K562 (cell line): ENCODE data around the gene COG4. TPM values are rescaled to one million over a fixed set of nuclear protein-coding genes. Genes with fewer than 3 reads are reported as not detected.

Experiments used
- ATAC-seq: fragments of 200-7000 bp; cut with Tn5 transposase; 3 replicates; pipeline ENCODE4 v1.9.1; 2020; ENCODE audit warnings: moderate library complexity
- BruUV-seq: library from RNA; stranded (reverse); fragments of 400-500 nt; replicated peaks from 2 replicates; lab custom pipeline; 2021; lab: Mats Ljungman, UMichigan
- CTCF ChIA-PET: fragments of 300-600 bp; formaldehyde crosslinking; extraction: SDS; loops from one replicate; lab custom pipeline; 2021; ENCODE audit warnings: low intra/inter-chr PET ratio; lab: Yijun Ruan, JAX
- POLR2A ChIA-PET: fragments of 300-600, 350-650 bp; sonication (Branson Sonifier 250); formaldehyde crosslinking; extraction: SDS; loops from one replicate; lab custom pipeline; 2021; ENCODE audit warnings: antibody characterized with exemption, inconsistent platforms; lab: Yijun Ruan, JAX
- DNase-seq, 4 experiments: peaks; one replicate each; pipeline versions ENCODE4 v3.0.0 to v3.0.0-alpha.2; 2011 to 2018; ENCODE audit warnings: low spot score in 3 of 4, mixed read lengths in 3 of 4; ENCODE audit errors: extremely low read depth in 1 of 4
- FAIRE-seq: peaks from 2 replicates; lab custom pipeline; 2011; peaks lifted over from hg19 to GRCh38; lab: Jason Lieb, UNC
- H2AFZ ChIP-seq: 2 replicates; pipeline ENCODE4 v1.6.0; 2011; ENCODE audit warnings: low read depth, low read length, control low read depth, inconsistent platforms
- H3K27ac ChIP-seq: fragments of 200-600 bp; 3 replicates; pipeline ENCODE4 v1.8.0; 2011; ENCODE audit warnings: low read depth, mild to moderate bottlenecking, control low read depth, inconsistent platforms, low read length, moderate library complexity, mixed read lengths; ENCODE audit errors: extremely low read depth
- H3K27me3 ChIP-seq, 2 experiments: fragments of 300-600 bp in 1 of 2; 2 replicates in 1 of 2; 3 replicates in 1 of 2; pipeline versions ENCODE4 v1.6.0 to v1.8.0; 2011; ENCODE audit warnings: inconsistent platforms in 2 of 2, low read length in 2 of 2, mild to moderate bottlenecking in 1 of 2, mixed read lengths in 1 of 2, moderate library complexity in 1 of 2; ENCODE audit not compliant: control insufficient read depth in 2 of 2, insufficient read depth in 2 of 2
- H3K36me3 ChIP-seq: fragments of 300-600 bp; 3 replicates; pipeline ENCODE4 v1.8.0; 2011; ENCODE audit warnings: mild to moderate bottlenecking, low read length, inconsistent platforms; ENCODE audit not compliant: control insufficient read depth, insufficient read depth
- H3K4me1 ChIP-seq, 2 experiments: fragments of 200-600 bp in 1 of 2; replicated peaks in 1 of 2; 2 replicates in 1 of 2; 3 replicates in 1 of 2; pipeline versions ENCODE4 v1.5.1 to v1.8.0; 2011; ENCODE audit warnings: inconsistent platforms in 2 of 2, low read length in 2 of 2, mild to moderate bottlenecking in 1 of 2, mixed read lengths in 1 of 2, moderate library complexity in 1 of 2; ENCODE audit not compliant: control insufficient read depth in 2 of 2, insufficient read depth in 2 of 2
- H3K4me2 ChIP-seq: 2 replicates; pipeline ENCODE4 v1.6.1; 2011; ENCODE audit warnings: low read length, control low read depth, inconsistent platforms, mixed read lengths; ENCODE audit not compliant: insufficient read depth
- H3K4me3 ChIP-seq: fragments of 200-600 bp; sonication (generic), shearing (Covaris generic); 2 replicates; pipeline ENCODE4 v1.5.1; 2016; ENCODE audit warnings: control low read depth, inconsistent platforms
- H3K79me2 ChIP-seq: fragments of 200-600 bp; 3 replicates; pipeline ENCODE4 v1.8.0; 2011; ENCODE audit warnings: low read length, inconsistent platforms; ENCODE audit not compliant: control insufficient read depth, insufficient read depth
- H3K9ac ChIP-seq, 2 experiments: 2 replicates each; pipeline versions ENCODE4 v1.6.0 to v1.6.1; 2011; ENCODE audit warnings: low read depth in 2 of 2, low read length in 2 of 2, control low read depth in 1 of 2, inconsistent platforms in 1 of 2, mild to moderate bottlenecking in 1 of 2, mixed read lengths in 1 of 2; ENCODE audit not compliant: insufficient read depth in 1 of 2
- H3K9me1 ChIP-seq: one replicate; pipeline ENCODE4 v1.6.0; 2011; ENCODE audit warnings: inconsistent platforms, mild to moderate bottlenecking, low read length, moderate library complexity; ENCODE audit not compliant: control insufficient read depth, insufficient read depth
- H3K9me3 ChIP-seq: replicated peaks from 2 replicates; pipeline ENCODE4 v1.5.1; 2011; ENCODE audit warnings: low read depth, low read length, inconsistent platforms; ENCODE audit not compliant: control insufficient read depth, insufficient read depth
- H4K20me1 ChIP-seq: replicated peaks from 2 replicates; pipeline ENCODE4 v1.6.1; 2011; ENCODE audit warnings: low read length, inconsistent platforms, mixed read lengths; ENCODE audit not compliant: control insufficient read depth, insufficient read depth
- BMI1 ChIP-seq: fragments of 150-350 bp; IDR thresholded peaks from 2 replicates; pipeline ENCODE4 v1.6.1; 2014; ENCODE audit warnings: low read length
- CC2D1A ChIP-seq: fragments of 450-650 bp; IDR thresholded peaks from 2 replicates; pipeline ENCODE4 v1.6.1; 2017; ENCODE audit warnings: mild to moderate bottlenecking
- ETV1 ChIP-seq: fragments of 450-650 bp; conservative IDR thresholded peaks from 2 replicates; pipeline ENCODE4 v1.6.1; 2016; ENCODE audit warnings: missing genetic modification characterization, control low read depth, low read depth, missing compliant biosample characterization
- HLTF ChIP-seq: fragments of 450-650 bp; IDR thresholded peaks from 2 replicates; pipeline ENCODE4 v1.6.1; 2016
- KLF1 ChIP-seq: fragments of 450-650 bp; IDR thresholded peaks from 2 replicates; pipeline ENCODE4 v1.6.1; 2016; ENCODE audit warnings: missing genetic modification characterization, missing compliant biosample characterization
- NCOA2 ChIP-seq, 2 experiments: fragments of 450-650 bp; IDR thresholded peaks; 2 replicates each; pipeline ENCODE4 v1.6.1; 2018; ENCODE audit warnings: mild to moderate bottlenecking in 2 of 2, moderate library complexity in 1 of 2; ENCODE audit not compliant: partially characterized antibody in 2 of 2
- POLR2AphosphoS5 ChIP-seq: IDR thresholded peaks from 2 replicates; pipeline ENCODE4 v1.6.1; 2011; ENCODE audit warnings: mild to moderate bottlenecking, low read depth, low read length, moderate library complexity; ENCODE audit not compliant: control insufficient read depth, insufficient read depth
- PPARD ChIP-seq: fragments of 250-450 bp; sonication (Bioruptor Pico); IDR thresholded peaks from 2 replicates; pipeline ENCODE4 v1.8.0; 2022; ENCODE audit warnings: inconsistent platforms, mild to moderate bottlenecking, moderate library complexity
- RAD21 ChIP-seq, 2 experiments: fragments of 250-450 bp in 1 of 2; fragments of 450-650 bp in 1 of 2; sonication (Bioruptor Pico) in 1 of 2; formaldehyde crosslinking in 1 of 2; IDR thresholded peaks in 1 of 2; conservative IDR thresholded peaks in 1 of 2; 2 replicates each; pipeline versions ENCODE4 v1.4.0 to v1.8.0; 2020 to 2022; ENCODE audit warnings: mild to moderate bottlenecking in 2 of 2, moderate library complexity in 1 of 2
- ZNF121 ChIP-seq: sonication (generic); formaldehyde crosslinking; conservative IDR thresholded peaks from 2 replicates; pipeline ENCODE4 v1.8.0; 2022; ENCODE audit warnings: missing genetic modification reagents
- WGBS: fragments of 100-300 bp; shearing (Covaris generic); methylation state at CpG from one replicate; pipeline ENCODE4 v1.1.6; 2016; ENCODE audit warnings: low coverage, mixed read lengths; ENCODE audit not compliant: insufficient coverage; ENCODE audit errors: missing lambda C conversion rate; 5-methylcytosine and 5-hydroxymethylcytosine counted together
- in situ Hi-C: fragments of 300-500 bp; cut with MboI; formaldehyde crosslinking; loops from 4 replicates; pipeline ENCODE4 v1.15.0; 2018; ENCODE audit warnings: inconsistent platforms, mixed read lengths
- intact Hi-C: fragments of 100-400 bp; cut with micrococcal nuclease; formaldehyde crosslinking; loops from 2 replicates; pipeline ENCODE4 v1.14.2; 2022
- polyA plus RNA-seq, 8 experiments: library from polyadenylated mRNA; depleted of rRNA in 4 of 8; stranded (reverse) in 5 of 8; unstranded in 3 of 8; fragments of >200 nt; fragmentation: Nextera tagmentation in 2 of 8; fragmentation: Illumina TruSeq in 1 of 8; extraction: Ambion mirVana in 2 of 8; extraction: Trizol in 1 of 8; gene quantifications; 2 replicates each; pipeline versions ENCODE4 v1.2.1 to v1.2.3, GENCODE V29; 2011 to 2014; ENCODE audit warnings: inconsistent platforms in 1 of 8, missing spikeins in 1 of 8
- total RNA-seq, 7 experiments: library from RNA; depleted of rRNA in 6 of 7; stranded (reverse); fragments of >200 nt in 6 of 7; fragmentation: Illumina TruSeq in 2 of 7; extraction: Trizol in 2 of 7; gene quantifications; 2 replicates each; pipeline versions ENCODE4 v1.2.1 to v1.2.3, GENCODE V29; 2011 to 2021; ENCODE audit warnings: low replicate concordance in 1 of 7
- TF ChIP-seq, protein P1 (sequence below): fragments of 450-650 bp; conservative IDR thresholded peaks from 2 replicates; pipeline ENCODE4 v1.6.1; 2016; ENCODE audit warnings: missing genetic modification characterization, low read depth, mild to moderate bottlenecking, missing compliant biosample characterization, moderate library complexity
- TF ChIP-seq, protein P2 (sequence below), 2 experiments: fragments of 450-650 bp; formaldehyde crosslinking in 1 of 2; IDR thresholded peaks; 2 replicates each; pipeline versions ENCODE4 v1.4.0 to v1.6.1; 2014 to 2020; ENCODE audit warnings: mild to moderate bottlenecking in 2 of 2, borderline replicate concordance in 1 of 2, low read depth in 1 of 2

Gene COG4
- total and polyA plus RNA-seq, 9 of the 15 experiments (the other 6 are each of a cell fraction or from before 2014, with no cell fraction given): 13.7 to 73.9 (median 44.2) TPM

DNA sequence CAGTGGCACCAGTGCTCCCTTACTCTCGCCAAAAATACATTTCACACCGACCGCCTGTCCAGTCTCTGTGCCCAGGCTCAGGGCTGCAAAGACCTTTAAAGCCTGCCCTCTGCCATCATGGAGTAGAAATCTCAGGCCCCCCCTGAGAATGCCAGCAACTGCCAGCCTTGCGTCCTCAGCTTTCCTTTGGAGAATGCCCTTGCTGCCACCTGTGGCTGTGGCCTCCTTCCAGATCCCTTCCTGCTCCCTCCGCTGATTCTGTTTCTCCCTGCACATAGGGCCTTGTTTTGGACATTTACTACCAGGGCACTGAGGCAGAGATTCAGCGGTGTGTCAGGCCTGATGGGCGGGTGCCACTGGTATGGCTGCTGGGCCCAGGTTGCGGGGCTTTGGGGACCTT lies 55.7 kb downstream of the COG4 start (continued):
- TF ChIP-seq NCOA2 (IDR thresholded peaks at IDR 0.05; ENCODE audit: partially characterized antibody in 2 of 2) (no peak), KLF1 (no peak)
- TF ChIP-seq, protein P1, sequence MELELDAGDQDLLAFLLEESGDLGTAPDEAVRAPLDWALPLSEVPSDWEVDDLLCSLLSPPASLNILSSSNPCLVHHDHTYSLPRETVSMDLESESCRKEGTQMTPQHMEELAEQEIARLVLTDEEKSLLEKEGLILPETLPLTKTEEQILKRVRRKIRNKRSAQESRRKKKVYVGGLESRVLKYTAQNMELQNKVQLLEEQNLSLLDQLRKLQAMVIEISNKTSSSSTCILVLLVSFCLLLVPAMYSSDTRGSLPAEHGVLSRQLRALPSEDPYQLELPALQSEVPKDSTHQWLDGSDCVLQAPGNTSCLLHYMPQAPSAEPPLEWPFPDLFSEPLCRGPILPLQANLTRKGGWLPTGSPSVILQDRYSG: no peak
- TF ChIP-seq, all 486 proteins: peak for 0

GRCh38 chr16:70467113-70467512 lies 56.2 kb downstream of the COG4 start:
- intact Hi-C loops: no loop called here
- ATAC-seq (0 out of 3 replicates have a peak, but pooled peaks have one; percentile 9), FAIRE-seq (no peak), DNase-seq (no peak)
- Histone ChIP-seq H3K4me2 (no peak overlapping the region), H3K9me3 (no peaks in the 10 kb centered on the region), H3K27me3 (no peaks in the 10 kb centered on the region), H3K79me2 (no peaks in the 10 kb centered on the region), H3K9me1 (no peaks in the 10 kb centered on the region), H3K9ac (peak overlapping the region in 1 of 2 experiments; percentile 68; a peak in 2 of 4 replicates), H3K36me3 (peaks cover 16% of the 10 kb centered on the region; the same call in 1 of the 3 replicates), H4K20me1 (no peaks in the 10 kb centered on the region; the same call in 1 of the 2 replicates), H3K4me1 (peaks cover 0 to 32% of the 10 kb centered on the region in 2 experiments; a peak in 3 of 5 replicates), H2AFZ (no peak overlapping the region), H3K4me3 (no peak overlapping the region), H3K27ac (no peak overlapping the region)
- no TSS peak for BruUV-seq
- POLR2A ChIA-PET: interaction anchor here (1.2 to 1.9 kb wide), 2 partner anchors 12 to 35 kb away, joined by 5 to 10 read pairs; no protein-coding TSS in a partner anchor
- in situ Hi-C loops: loop anchor here (10.0 kb wide), 1 partner anchor 72 kb away; no protein-coding TSS in a partner anchor
- CTCF ChIA-PET: interaction anchor here (1.7 kb wide), 1 partner anchor 72 kb away, joined by 7 read pairs; no protein-coding TSS in a partner anchor
- 79% methylated on average over 11 of the region's 11 CpGs for WGBS
- TF ChIP-seq PPARD (CRISPR knock-in tag) (no peak), ZNF121 (CRISPR knock-in tag) (no peak), RAD21 (CRISPR knock-in tag; conservative IDR thresholded peaks at IDR 0.05 in 1 of 2, IDR thresholded peaks at IDR 0.05 in 1 of 2) (peak in 1 of 2 experiments; percentile 26; a peak in 1 of 4 replicates), BMI1 (no peak), POLR2AphosphoS5 (no peak), ETV1 (no peak), CC2D1A (no peak), HLTF (no peak)
- TF ChIP-seq, protein P2, sequence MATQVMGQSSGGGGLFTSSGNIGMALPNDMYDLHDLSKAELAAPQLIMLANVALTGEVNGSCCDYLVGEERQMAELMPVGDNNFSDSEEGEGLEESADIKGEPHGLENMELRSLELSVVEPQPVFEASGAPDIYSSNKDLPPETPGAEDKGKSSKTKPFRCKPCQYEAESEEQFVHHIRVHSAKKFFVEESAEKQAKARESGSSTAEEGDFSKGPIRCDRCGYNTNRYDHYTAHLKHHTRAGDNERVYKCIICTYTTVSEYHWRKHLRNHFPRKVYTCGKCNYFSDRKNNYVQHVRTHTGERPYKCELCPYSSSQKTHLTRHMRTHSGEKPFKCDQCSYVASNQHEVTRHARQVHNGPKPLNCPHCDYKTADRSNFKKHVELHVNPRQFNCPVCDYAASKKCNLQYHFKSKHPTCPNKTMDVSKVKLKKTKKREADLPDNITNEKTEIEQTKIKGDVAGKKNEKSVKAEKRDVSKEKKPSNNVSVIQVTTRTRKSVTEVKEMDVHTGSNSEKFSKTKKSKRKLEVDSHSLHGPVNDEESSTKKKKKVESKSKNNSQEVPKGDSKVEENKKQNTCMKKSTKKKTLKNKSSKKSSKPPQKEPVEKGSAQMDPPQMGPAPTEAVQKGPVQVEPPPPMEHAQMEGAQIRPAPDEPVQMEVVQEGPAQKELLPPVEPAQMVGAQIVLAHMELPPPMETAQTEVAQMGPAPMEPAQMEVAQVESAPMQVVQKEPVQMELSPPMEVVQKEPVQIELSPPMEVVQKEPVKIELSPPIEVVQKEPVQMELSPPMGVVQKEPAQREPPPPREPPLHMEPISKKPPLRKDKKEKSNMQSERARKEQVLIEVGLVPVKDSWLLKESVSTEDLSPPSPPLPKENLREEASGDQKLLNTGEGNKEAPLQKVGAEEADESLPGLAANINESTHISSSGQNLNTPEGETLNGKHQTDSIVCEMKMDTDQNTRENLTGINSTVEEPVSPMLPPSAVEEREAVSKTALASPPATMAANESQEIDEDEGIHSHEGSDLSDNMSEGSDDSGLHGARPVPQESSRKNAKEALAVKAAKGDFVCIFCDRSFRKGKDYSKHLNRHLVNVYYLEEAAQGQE (IDR thresholded peaks at IDR 0.05; ENCODE audit: borderline replicate concordance): 0 out of 2 replicates have a peak, but pooled peaks have one; percentile 20
- TF ChIP-seq, protein P2 (CRISPR knock-in tag; IDR thresholded peaks at IDR 0.05; ENCODE audit: low read depth): no peak
